HG02852 (cell line): ENCODE data around the gene RFNG.

Experiments
- ATAC-seq: cut with Tn5 transposase; IDR thresholded peaks from one replicate; pipeline ENCODE4 v1.9.1; 2021; ENCODE audit warnings: mild to moderate bottlenecking, moderate library complexity; ENCODE audit not compliant: unreplicated experiment

RFNG gene

DNA sequence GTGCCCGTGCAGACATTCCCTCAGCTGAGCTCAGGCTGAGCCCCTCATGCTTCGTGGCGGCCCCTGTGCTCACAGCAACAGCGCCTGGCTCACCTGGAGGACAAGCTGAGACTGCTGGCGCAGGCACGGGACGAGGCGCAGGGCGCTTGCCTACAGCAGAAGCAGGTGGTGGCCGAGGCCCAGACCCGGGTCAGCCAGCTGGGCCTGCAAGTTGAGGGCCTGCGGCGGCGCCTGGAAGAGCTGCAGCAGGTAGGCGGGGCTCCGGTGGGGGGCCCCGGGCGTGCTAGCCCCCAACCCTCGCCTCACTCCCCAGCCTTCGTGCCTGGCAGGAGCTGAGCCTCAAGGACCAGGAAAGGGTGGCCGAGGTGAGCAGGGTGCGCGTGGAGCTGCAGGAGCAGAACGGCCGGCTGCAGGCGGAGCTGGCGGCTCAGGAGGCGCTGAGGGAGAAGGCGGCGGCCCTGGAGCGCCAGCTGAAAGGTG is 21.6 kb downstream of the RFNG start:
- ATAC-seq: no peak

DNA sequence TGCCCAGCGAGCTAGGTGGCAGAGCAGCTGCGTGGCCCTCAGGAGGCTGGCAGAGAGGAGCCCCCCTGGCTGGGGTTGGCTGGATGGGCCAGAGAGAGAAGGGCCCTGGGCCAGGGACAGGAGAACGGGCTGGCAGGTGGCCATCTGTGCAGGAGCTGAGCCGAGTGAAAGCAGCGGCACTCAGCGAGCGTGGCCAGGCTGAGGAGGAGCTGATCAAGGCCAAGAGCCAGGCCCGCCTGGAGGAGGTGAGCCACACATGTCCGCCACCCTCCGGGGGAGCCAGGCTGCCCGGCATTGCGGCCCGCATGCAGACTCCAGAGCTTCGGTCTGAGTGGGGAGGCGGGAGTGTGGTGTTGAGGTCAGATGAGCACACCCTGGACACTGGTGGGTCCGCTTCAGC is 22.2 kb downstream of the RFNG start:
- ATAC-seq: no peak

DNA sequence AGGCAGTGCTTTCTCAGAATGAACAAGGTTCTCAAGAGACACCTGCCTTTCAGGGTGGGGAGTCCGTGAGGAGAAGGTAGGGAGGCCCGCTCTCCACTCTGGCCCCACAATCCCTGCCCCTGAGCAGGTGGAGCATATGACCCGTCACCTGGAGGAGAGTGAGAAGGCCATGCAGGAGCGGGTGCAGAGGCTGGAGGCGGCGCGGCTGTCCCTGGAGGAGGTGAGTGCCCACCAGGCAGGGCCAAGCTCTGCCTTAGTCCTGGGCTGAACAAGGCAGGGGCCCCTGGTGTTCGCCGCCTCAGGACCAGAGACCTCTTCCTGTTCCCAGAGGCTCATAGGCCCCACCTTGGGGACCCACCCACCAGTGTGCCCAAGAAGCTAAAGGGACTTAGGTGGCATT is 22.6 kb downstream of the RFNG start:
- ATAC-seq: no peak

DNA sequence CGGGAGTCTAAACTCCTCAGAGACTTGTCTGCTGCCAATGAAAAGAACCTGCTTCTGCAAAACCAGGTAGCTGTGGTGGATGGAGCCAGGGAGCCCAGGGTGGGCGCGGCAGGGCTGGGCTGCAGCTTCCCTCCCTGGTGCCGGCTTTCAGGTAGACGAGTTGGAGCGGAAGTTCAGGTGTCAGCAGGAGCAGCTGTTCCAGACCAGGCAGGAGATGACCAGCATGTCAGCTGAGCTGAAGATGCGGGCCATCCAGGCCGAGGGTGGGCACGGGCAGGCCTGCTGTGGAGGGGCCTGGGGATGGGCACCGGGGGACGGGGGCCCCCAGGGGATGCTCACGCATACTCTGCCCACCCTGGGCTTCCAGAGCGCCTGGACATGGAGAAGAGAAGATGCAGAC is 23.4 kb downstream of the RFNG start:
- ATAC-seq: no peak

DNA sequence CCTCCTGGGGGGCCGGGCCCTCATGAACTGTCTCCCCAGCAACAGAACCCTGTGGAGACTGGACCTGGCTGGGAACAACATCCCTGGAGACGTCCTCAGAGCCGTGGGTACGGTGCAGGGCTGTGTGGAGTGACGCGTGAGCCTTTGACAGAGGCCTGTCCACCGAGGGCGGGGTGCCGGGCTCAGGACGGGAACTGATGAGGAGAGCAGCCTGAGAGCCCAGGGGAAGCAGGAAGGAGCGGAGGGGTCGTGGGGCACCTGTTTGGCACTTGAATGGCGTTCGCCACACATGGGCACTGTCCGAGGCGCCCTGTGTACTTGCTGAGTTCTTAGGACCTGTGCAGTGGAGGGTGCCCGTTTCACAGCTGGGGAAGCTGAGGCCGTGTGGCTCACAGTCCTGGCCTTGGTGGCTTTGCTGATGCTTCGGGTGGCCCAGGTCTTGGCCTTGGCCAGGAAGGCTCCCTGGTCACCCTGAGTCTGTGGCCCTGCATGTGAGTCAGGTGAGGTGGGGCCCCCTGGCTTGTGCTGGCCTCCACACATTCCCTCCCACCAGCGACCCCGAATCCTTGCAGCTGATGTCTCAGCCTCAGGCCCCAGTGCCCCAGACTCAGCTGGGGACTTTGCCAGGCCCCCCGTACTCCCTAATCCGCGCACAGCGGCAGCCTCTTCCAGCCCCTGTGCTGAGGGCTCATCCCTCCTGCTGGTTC is 26.1 kb downstream of the RFNG start:
- ATAC-seq: no peak

DNA sequence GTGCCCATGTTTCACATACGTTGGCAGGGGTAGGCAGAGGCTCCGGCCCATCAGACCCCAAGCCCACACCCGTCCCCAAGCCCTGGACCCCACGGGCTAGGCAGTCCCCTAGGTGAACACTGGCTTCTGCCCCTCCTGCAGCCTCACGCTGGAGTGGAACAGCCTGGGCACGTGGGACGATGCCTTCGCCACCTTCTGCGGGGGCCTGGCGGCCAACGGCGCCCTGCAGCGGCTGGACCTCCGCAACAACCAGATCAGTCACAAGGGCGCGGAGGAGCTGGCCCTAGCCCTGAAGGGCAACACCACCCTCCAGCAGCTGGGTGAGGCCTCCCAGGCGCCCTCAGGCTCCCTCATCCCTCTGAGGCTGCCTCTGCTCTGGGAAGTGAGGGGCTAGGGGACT is 26.8 kb downstream of the RFNG start:
- ATAC-seq: no peak

DNA sequence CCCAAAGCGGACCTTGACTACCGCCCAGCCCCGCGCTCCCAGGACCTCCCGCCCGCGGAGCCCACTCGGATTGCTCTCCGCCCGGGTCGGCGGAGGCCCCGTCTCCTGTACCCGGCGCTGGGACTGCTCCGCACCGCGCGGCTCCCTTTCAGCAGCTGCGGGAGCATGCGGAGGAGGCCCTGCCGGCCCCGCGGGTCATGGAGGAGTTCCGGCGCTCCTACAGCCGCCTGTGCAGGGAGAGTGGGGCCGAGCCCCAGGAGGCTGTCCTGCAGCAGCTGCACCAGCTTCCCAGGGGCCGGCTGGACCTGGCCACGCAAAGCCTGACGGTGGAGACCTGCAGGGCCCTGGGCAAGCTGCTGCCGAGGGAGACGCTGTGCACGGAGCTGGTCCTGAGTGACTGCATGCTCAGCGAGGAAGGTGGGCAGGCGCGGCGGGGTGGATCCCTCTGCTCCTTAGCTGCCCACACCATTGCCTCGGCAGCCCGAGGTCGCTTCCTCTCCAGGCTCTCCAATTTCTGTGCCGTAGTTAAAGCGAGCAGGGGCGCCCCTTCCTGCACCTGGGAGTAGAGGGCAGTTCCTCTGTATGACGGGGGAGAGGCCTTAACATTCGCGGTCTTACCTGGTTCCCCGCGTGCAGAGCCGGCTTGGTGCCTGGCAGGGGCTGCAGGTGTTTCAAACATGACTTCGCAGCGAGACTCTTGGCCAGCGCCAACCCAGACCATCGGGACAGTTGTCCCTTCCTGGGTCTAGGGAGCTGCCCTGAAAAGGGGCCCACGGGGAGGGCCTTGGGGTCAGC is 28.0 kb downstream of the RFNG start:
- peak; percentile 2 for ATAC-seq

- peak; percentile 87 for ATAC-seq
Measured at GRCh38 chr17:82022981-82023446, 28.6 kb downstream of the RFNG start, which contains the start of gene LRRC45. TSS of gene LRRC45 (plus strand) at chr17:82023305. CDS start at chr17:82023644, 339 bp downstream.

GRCh38 chr17:82022310-82022980 is 29.2 kb downstream of the RFNG start, which contains the start of gene CENPX:
TSS of gene CENPX (minus strand) at chr17:82022878. CDS start at chr17:82022861, 17 bp downstream.
- peak; percentile 6 for ATAC-seq

DNA sequence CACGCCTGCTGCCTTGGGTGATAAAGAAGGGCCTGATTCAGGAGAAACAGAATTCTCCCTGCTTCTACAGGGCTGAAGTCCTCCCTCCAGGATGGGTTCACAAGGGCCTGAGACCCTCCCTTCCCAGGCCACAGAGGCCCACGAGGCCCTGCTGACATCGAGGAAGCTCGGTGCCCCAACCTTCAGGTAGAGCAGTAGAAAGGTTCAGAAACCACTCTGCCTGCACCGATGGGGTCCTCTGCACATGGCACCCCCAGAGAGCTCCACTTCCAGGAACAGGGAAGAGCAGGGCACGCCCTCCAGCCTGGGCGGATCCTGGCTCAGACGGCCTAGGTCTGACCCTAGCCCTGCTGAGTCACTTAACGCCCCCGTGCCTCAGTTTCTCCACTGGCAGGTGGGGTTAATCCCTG is 29.7 kb downstream of the RFNG start:
- no peak for ATAC-seq

DNA sequence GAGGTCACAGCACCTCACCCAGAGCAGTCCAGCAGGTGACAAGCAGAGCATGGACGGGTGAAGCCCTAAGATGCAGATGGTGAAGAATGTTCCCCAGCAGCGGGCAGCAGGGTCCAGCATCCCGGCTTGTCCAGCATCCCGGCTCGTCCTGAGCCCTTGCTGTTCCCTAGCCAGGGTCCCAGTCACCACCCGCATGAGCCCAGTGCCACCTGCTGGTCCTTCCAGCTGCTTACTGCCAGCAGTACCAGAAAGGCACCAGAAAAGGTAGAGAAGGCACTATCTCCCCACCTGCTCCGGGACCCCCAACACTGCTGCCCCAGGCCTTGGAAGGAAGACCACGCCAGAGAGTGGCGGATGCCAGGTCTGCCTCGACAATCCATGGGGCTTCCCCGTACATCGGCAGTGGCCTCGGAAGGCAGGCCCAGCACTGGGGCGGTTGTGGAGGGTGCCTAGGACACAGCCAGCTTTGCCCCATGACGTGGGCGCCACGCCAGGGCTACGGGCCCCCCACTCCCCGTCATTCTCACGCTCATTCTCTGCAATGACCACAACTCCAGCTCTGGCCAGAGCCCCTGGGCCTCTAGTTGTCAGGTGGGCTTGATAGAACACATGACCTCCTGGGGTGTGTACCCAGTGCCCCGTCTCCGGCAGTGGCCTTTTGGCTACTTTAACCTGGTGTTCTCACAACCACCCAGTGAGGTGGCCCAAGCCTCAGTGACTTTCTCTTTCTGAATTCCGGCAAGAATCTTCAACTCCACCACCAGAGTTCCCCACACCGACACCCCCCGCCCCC is 30.3 kb downstream of the RFNG start:
- ATAC-seq: no peak

DNA sequence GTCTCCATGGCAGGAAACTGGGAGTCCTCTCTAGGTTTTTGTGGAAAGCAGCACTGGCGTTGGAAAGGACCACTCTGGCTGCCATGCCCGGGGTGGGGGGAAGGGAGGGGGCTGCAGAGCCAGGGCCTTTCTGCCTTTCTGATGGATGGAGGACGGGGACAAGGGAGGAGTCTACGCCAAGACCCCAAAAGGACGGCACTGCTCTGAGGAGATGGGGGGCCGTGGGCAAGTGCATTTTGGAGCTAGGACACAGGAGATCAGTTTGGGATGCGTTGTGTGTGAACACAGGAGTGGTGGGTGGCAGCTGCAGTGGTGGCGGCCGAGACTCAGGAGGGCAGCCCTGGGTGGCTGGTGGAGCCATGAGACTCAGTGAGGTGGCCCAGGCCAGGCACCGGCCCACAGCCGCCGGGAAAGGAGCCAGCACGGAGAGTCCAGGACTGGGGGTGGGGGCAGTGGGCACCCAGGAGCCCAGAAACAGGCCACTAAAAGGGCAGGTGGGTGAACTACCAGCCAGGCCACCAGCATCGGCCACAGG is 31.0 kb downstream of the RFNG start:
- ATAC-seq: no peak

DNA sequence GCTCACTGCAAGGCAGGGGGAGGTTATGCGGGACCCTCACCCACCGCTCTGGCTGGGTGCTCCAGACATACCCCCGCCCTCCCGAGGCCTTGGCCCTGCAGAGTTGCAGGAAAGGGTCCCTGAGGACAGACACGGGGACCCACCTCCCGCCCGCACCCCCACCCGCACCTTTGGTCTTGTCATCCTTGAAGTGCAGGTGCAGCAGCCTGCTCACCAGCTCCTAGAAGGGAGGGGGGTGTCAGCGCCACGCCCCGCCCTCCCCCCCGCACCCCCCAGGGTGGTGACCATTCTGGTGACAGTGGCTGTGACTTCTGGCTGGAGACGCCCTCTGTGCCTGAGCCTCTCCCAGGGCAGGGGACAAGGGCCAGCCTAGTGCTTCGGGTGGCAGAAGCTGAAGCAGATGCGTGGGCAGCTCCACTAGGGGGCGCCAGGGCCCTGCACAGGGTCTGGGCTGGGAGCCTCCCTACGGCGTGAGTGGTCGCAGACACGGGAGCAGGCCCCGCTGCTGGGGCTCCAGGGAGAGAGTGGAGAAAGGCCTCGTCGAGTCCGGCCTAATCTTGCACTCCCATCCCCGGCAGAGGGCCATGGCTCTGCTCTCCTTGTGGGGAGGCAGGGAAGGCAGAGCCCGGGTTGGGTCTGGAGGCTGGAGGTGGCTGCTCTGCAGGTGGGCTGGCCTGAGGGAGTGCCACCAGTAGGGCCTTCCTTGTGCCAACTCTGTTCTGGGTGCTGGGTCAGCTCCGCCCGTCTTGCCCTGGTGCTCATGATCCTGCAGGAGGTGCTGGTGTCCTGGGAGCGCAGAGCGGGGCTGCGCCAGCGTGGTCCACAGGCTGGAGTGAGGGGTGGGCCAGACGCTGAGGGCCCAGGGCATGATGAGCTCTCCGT is 31.7 kb downstream of the RFNG start:
- ATAC-seq: no peak

- no peak for ATAC-seq
Measured at GRCh38 chr17:82018989-82019689, 32.5 kb downstream of the RFNG start.

GRCh38 chr17:82018152-82018988 is 33.2 kb downstream of the RFNG start:
- no peak for ATAC-seq

GRCh38 chr17:82017612-82018151 is 33.9 kb downstream of the RFNG start:
- ATAC-seq: no peak

GRCh38 chr17:82016875-82017459 is 34.6 kb downstream of the RFNG start:
- no peak for ATAC-seq
